GM19351 (cell line): ENCODE measurements around the gene GSTP1.
"Not testable (repeated sequence)": the region's sequence is repeated elsewhere in the genome, so short reads cannot be mapped to it uniquely, and the experiment has no call there.

Experiments used
- ATAC-seq: cut with Tn5 transposase; IDR thresholded peaks from one replicate; pipeline ENCODE4 v1.9.1; 2021; ENCODE audit warnings: mild to moderate bottlenecking, moderate library complexity; ENCODE audit not compliant: unreplicated experiment

GSTP1 gene

DNA sequence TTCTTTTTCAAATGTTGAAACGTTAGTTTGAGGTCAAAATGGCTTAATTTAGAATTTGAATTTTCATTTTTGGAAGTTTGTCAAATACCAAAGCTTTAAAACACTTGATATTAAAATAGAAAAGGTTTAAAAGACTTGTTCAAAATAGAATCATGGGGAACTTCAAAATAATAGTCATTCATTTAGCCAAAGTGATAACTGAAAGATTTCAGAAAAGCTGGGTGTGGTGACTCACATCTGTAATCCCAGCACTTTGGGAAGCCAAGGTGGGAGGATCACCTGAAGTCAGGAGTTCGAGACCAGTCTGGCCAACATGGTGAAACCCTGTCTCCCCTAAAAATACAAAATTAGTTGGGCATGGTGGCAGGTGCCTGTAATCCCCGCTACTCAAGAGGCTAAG is 10.9 kb downstream of the GSTP1 start:
- no peak for ATAC-seq

DNA sequence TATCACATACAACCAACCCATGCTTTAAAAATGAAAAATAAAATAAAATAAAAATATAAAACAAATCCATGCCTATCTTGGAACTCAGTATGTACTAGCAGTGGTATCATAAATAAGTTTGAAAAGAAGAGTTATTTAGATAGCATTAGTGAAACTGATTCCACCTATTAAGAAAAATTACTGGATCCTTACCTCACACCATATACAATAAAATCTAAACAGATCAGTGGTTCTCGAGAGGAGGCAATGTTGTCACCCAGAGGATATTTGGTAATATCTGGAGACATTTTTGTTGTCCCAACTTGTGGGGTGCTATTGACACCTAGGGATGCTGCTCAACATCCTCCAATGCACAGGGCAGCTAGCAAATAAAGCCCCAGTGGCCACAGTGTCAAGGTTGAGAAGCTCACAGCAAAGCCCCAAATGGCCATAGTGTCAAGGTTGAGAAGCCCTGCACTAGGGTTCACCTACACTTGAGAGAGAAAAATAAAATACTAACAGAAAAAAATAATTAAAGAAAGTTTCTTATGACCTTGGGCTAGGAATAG is 13.2 kb downstream of the GSTP1 start:
- ATAC-seq = no peak

DNA sequence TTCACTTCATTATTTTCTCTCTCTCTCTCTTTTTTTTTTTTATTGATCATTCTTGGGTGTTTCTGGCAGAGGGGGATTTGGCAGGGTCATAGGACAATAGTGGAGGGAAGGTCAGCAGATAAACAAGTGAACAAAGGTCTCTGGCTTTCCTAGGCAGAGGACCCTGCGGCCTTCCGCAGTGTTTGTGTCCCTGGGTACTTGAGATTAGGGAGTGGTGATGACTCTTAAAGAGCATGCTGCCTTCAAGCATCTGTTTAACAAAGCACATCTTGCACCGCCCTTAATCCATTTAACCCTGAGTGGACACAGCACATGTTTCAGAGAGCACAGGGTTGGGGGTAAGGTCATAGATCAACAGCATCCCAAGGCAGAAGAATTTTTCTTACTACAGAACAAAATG is 13.8 kb downstream of the GSTP1 start:
- not testable (repeated sequence) for ATAC-seq

DNA sequence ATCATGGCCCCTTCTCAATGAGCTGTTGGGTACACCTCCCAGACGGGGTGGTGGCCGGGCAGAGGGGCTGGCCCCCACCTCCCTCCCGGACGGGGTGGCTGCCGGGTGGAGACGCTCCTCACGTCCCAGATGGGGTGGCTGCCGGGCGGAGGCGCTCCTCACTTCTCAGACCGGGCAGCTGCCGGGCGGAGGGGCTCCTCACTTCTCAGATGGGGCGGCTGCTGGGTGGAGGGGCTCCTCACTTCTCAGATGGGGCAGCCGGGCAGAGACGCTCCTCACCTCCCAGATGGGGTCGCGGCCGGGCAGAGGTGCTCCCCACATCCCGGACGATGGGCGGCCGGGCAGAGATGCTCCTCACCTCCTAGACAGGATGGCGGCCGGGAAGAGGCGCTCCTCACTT is 14.4 kb downstream of the GSTP1 start:
- not testable (repeated sequence) for ATAC-seq

DNA sequence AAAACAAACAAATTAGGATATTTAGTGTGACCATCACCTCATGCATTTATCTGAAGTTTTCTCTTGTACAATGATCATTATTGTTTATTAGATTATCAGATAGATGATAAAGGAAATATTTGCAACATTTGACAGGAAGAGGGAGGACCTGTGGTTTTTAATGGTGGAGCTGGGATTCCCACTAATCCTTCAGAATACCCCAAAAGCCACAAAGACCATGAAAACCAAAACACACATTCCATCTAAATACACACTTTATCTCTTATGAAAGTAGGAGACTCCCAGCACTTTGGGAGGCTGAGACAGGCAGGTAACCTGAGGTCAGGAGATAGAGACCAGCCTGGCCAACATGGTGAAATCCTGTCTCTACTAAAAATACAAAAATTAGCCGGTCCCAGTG is 15.5 kb downstream of the GSTP1 start:
- no peak for ATAC-seq

DNA sequence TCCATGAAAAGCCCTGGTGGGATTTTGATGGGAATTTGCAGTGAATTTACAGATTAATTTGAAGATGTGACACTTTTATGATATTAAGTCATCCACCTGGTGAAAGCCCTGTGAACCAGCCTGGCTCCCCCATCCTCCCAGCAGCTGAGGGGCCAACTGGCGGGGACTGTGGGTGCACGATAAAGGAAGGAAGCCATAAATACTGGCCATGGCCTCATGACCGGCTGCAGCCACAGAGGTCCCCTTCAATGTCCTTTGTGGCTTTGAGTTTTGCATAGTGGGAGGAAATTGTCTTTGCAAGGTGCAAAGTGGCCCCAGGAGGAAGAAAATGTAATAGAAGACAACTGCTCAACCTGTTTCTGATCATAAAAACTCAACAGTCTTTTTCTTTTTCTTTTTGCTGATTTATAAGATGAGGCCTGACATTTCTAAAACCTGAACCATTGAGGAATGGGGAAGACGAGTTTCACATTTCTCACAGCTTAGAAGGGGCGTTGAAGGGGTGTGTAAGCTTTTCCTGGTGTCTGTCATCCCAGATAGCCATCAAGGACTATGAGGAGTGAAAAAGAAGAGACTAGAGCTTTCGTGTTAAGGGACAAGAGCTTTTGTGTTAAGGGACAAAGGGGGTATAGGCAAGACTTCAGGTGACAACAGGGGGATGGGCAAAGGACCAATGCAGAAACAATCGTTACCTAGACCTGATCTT is 16.9 kb downstream of the GSTP1 start:
- no peak for ATAC-seq

DNA sequence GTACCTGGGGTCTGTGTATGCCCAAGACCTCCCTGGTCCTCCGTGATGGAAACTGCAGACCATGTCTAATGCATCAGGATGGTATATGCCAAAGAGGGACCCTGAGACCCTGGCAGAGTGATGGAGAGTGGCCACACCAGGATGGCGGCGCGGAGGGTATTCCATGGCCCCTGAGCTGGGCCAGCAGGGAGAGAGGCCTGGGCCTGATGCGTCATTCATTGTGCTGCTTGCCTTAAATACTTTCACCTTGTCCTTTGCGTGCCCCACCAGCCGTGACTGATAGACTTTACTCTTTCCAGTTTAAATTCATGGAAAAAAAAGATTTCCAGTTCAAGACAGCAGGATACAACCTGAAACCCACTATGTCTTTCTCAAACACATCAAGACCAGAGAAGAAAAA is 17.5 kb downstream of the GSTP1 start:
- ATAC-seq = no peak

DNA sequence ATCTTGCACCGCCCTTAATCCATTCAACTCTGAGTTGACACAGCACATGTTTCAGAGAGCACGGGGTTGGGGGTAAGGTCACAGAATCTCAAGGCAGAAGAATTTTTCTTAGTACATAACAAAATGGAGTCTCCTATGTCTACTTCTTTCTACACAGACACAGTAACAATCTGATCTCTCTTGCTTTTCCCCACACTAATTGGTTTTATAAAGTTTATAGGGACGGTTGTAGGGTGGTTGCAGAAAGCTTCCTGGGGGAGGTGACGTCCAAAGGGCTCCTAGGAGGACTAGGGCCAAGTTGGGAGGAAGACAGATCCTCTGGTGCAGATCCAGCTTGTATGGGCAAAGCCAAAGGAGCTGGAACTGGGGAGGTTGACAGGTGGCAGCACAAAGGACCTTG is 20.5 kb downstream of the GSTP1 start:
- ATAC-seq = not testable (repeated sequence)

DNA sequence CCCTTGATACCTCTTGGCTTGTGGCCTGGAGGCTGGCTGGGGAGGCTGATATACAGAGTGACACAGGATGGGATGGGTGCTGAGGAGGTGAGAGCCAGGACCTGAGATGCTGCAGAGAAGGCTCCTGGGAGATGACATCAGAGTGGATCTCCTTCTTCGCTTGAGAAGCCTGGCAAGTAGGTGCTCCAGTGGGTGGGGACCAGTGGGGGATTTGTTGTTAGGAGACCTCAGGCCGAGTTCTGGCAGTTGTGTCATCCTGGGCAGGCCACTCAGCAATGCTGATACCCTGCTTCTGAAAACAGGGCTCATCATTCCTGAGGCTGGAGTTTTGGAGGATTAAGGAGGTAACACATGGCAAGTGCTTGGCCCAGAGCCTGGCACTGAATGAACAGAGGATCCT is 21.2 kb downstream of the GSTP1 start:
- no peak for ATAC-seq

DNA sequence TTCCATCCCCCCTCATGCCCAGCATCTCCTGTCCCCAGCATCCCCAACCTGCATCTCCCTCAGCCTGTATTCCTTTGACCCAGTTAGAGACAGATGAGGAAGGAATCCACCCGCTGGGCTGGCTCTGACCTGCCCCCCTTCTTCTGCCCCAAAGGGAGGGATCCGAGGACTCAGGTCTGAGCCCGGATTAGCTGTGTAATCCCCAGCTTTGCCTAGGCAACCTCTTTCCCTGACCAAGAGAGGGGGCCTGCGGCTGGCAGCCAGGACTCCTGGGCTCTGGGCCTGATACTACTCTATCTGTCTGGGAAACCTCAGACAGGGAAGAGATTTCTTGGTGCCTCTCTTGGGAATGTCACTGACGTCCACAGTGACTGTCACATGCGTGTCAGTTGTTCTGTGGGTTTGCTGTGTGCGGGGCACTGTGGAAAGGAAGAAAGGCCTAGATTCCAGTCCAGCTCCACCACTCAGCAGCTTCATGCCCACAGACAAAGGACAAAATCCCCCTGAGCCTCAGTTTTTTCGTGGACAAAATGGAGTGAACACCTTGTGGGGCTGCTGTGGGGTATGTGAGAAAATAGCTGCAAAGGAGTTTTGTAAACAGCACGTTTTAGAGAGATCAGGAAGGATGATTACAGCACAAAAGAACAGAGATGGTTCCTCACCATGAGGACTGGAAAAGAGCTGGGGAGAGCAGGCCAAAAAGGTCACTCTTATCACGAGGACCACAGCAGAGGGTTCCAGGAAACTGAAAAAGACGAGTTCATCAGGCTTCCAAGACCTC is 21.8 kb downstream of the GSTP1 start:
- ATAC-seq = no peak

DNA sequence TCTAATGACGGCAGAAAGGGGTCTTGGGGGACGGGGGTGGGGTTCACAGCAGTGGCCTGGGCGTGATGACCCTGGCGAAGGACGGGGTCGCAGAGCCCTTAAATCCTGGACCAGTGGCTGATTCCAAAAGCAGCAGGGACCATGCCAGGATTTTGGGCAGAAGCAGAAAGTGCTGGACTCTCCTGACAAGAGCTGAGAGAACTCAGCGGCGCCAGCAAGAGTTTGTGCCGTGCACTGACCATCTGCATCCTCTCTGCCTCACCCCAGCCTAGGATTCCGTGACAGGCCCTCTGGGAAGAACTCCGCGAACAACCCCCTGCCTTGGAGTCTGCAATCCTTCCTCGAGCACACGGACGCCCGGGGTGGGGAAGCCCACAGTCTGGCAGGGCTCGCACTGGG is 22.5 kb downstream of the GSTP1 start:
- no peak for ATAC-seq

DNA sequence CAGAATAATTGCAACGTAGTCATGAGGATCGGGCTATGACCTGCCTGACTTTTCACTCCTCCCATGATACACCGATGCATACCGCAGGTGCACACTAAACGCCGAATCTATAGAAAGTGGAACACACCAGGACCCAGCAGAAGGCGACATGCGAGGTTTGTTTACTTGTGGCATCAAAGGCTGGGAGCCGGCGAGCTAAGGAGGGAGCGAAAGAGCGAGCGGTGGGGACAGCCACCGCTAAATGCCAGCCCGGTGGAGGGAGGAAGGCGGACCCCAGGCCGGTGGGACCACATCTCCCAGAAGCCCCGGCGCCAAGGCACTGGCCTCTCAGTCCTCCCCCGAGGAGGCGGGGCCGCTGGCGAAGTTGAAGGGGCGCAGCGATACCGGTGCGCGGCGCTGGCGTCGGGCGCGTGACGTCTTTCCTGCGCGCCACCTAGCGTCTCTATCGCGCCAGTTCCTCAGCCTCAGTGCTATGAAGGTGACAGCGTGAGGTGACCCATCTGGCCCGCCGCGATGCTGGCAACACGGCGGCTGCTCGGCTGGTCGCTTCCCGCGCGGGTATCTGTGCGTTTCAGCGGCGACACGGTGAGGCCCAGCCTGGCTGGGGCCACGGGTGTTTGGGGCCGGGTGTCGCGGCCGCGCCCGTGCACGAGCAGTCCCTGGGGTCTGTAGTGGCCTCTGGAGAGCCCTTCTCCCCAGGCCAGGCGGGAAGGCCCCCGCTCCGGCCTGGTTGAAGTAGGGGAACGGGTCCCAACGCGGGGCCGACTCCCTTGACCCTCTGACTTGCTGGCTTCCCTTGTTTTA is 23.1 kb downstream of the GSTP1 start, which contains the start of gene NDUFV1:
NDUFV1 (plus strand) TSS at position 445 of the 804 bp plus-strand sequence; CDS start at position 514, 69 bp downstream.
- peak; percentile 97 for ATAC-seq

DNA sequence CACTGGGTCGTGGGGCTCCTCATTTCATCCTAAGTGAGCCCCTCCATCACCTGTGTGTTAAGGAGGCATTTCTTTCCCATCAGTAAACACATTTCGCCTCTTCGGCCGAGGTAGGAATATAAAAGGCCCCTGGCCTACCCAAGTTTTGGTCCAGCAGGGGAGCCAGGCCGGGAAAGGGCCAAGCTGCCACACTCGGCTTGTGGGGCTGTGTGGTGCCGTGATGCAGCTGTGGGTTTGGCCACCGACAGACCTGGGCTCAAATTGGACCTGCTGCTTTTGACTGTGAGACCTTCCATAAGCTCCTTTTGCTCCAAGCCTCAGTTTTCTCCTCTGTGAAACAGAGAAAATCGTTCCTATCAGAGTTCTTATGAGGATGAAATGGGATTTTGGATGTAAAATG is 23.9 kb downstream of the GSTP1 start:
- ATAC-seq = no peak

DNA sequence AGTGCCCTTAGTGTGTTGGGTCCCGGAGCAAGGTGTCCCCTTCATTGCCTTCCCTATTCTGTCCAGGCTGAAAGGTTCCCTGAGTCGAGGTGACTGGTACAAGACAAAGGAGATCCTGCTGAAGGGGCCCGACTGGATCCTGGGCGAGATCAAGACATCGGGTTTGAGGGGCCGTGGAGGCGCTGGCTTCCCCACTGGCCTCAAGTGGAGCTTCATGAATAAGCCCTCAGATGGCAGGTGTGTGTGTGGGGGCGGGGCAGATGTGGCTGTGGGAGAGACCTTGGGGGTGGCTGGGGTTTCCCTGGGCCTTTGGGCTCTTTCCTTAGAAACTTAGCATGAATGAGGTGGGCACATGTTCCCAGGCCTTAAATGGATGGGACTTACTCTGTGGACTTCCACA is 24.9 kb downstream of the GSTP1 start:
- no peak for ATAC-seq

DNA sequence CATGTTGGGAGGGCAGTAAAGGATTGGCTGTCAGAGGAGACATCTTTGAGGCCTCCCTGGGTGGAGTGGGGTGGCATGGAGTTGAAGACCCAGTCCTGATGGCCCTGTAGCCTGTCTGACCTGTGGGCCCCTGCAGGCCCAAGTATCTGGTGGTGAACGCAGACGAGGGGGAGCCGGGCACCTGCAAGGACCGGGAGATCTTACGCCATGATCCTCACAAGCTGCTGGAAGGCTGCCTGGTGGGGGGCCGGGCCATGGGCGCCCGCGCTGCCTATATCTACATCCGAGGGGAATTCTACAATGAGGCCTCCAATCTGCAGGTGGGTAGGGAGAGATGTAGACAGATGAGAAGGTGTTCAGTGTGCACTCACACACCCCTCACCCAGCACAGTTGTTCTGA is 25.7 kb downstream of the GSTP1 start:
- ATAC-seq = no peak

DNA sequence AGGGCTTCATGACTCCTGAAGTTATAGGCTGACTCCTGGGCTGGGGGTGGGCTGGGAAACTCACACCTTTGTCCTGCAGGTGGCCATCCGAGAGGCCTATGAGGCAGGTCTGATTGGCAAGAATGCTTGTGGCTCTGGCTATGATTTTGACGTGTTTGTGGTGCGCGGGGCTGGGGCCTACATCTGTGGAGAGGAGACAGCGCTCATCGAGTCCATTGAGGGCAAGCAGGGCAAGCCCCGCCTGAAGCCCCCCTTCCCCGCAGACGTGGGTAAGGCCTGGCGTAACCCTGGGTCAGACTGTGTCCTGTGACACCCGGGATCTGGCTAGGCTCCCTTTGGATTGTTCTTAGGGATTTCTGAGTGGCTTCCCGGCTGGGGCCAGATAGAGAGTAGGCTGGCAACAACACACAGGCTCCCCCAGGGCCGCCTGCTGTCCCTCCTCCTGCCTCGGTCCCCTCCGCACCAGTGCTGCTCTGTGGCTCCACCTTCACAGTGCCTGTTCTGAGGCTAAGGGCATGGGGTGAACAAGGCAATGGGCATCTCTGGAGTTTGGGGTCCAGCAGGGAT is 26.8 kb downstream of the GSTP1 start:
- no peak for ATAC-seq

DNA sequence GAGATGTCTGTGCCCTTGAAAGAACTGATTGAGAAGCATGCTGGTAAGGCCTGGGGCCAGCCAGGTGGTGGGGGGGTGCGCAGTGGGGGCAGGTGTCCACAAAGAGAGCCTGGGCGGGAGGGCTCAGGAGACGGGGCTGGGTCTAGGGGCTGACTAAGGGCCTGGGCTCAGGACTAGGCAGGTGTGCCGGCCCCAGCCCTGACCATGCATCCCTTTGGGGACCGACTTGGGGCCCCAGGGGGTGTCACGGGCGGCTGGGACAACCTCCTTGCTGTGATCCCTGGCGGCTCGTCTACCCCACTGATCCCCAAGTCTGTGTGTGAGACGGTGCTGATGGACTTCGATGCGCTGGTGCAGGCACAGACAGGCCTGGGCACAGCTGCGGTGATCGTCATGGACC is 27.6 kb downstream of the GSTP1 start:
- no peak for ATAC-seq

DNA sequence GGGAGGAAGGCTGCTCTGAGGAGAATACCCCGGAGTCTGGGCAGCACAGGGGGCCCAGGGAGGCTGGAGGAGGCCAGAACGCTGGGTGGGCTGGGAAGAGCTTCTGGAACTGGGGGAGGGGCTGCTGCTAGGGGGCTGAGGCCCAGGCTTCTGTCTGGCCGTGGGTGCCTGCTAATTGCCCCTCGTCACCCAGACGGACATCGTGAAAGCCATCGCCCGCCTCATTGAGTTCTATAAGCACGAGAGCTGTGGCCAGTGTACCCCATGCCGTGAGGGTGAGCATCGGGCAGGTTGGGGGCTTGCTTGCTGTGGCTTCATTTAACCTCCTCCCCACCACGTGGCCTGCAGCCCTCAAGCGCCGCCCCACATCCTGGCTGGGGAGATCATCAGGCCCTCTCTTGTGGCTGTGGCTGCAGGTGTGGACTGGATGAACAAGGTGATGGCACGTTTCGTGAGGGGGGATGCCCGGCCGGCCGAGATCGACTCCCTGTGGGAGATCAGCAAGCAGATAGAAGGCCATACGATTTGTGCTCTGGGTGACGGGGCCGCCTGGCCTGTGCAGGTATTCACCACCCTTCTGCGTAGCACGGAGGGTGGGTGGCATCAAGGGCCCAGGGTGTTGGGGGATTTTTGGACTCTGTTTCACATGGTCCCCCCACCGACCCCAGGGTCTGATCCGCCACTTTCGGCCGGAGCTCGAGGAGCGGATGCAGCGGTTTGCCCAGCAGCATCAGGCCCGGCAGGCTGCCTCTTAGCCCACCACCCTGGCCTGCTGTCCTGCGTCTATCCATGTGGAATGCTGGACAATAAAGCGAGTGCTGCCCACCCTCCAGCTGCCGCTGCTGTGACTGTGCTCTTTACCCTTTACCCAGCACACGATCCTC is 28.3 kb downstream of the GSTP1 start:
- ATAC-seq = no peak

DNA sequence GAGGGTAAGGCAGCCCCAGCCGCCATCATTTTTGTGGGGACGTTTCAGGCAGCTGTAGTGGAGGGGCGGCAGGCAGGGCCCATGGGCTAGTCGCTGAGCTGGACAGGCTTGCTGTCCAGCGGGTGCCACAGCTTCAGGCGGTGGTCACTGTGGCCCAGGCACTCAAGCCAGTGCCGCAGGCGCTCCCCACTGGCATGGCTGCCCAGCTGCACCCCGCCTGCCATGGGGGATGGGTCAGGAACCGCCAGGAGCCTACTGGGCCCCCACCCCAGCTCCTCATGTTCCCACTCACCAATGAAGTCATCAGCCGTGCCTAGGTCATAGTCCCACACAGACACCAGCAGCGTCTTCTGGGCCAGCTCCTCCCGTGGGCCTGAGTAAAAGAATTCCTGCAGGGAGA is 29.1 kb downstream of the GSTP1 start:
- ATAC-seq = no peak
